HCT116 (cell line): ENCODE measurements around the gene BNC2. TPM values are rescaled to one million over a fixed set of nuclear protein-coding genes. Genes with fewer than 3 reads are reported as not detected.

ENCODE experiments used
- ATAC-seq: fragments of 200-7000 bp; cut with Tn5 transposase; 2 replicates; pipeline ENCODE4 v1.9.1; 2020; ENCODE audit warnings: mild to moderate bottlenecking, moderate library complexity
- BruUV-seq: library from RNA; stranded (reverse); fragments of 400-500 nt; replicated peaks from 2 replicates; lab custom pipeline; 2021; lab: Mats Ljungman, UMichigan
- CTCF ChIA-PET: fragments of 300-600 bp; sonication (Branson Sonifier 250); formaldehyde crosslinking; loops from one replicate; lab custom pipeline; 2021; ENCODE audit warnings: antibody characterized with exemption; lab: Charles Lee
- POLR2A ChIA-PET: fragments of 300-600, 350-600 bp; sonication (Branson Sonifier 250); formaldehyde crosslinking; loops from one replicate; lab custom pipeline; 2021; ENCODE audit warnings: antibody characterized with exemption; lab: Charles Lee
- RAD21 ChIA-PET, 2 experiments: fragments of 300-600 bp; sonication (Branson Sonifier 250); formaldehyde crosslinking; loops; one replicate each; lab custom pipeline; 2023; ENCODE audit warnings: low total read pairs in 2 of 2; ENCODE audit not compliant: uncharacterized antibody in 2 of 2, unreplicated experiment in 2 of 2, low non-redundant PET in 1 of 2; lab: Charles Lee
- DNase-seq: peaks from one replicate; pipeline ENCODE4 v3.0.0-alpha.2; 2010; ENCODE audit warnings: low read depth, low spot score
- H2AFZ ChIP-seq: fragments of 200-600 bp; shearing (Covaris generic), sonication (generic); 2 replicates; pipeline ENCODE4 v1.6.1; 2017; ENCODE audit warnings: low read depth, mixed run types, mixed read lengths, antibody characterized with exemption, low read length; ENCODE audit not compliant: poor library complexity, severe bottlenecking
- H3K27ac ChIP-seq: 2 replicates; pipeline ENCODE4 v1.5.1; 2012; ENCODE audit warnings: low read depth, low read length
- H3K27me3 ChIP-seq: fragments of 200-600 bp; sonication (generic); 2 replicates; pipeline ENCODE4 v1.6.1; 2016; ENCODE audit warnings: mixed run types, low read length, mixed read lengths; ENCODE audit not compliant: insufficient read depth
- H3K36me3 ChIP-seq, 2 experiments: fragments of 200-500 bp in 1 of 2; fragments of 200-600 bp in 1 of 2; sonication (Bioruptor generic) in 1 of 2; sonication (generic) in 1 of 2; 2 replicates each; pipeline versions ENCODE4 v1.5.1 to v1.6.1; 2014 to 2016; ENCODE audit warnings: low read length in 2 of 2, inconsistent platforms in 1 of 2, mixed read lengths in 1 of 2, mixed run types in 1 of 2; ENCODE audit not compliant: insufficient read depth in 2 of 2, control insufficient read depth in 1 of 2
- H3K4me1 ChIP-seq, 2 experiments: fragments of 200-600 bp in 1 of 2; sonication (generic) in 1 of 2; 2 replicates each; pipeline versions ENCODE4 v1.5.1 to v1.6.1; 2012 to 2017; ENCODE audit warnings: low read length in 2 of 2, inconsistent platforms in 1 of 2, mild to moderate bottlenecking in 1 of 2, mixed read lengths in 1 of 2, mixed run types in 1 of 2, moderate library complexity in 1 of 2; ENCODE audit not compliant: insufficient read depth in 2 of 2, control insufficient read depth in 1 of 2
- H3K4me2 ChIP-seq: fragments of 200-600 bp; sonication (generic); 2 replicates; pipeline ENCODE4 v1.6.1; 2017; ENCODE audit warnings: mixed run types, low read length, mixed read lengths
- H3K4me3 ChIP-seq, 2 experiments: fragments of 200-600 bp in 1 of 2; sonication (generic) in 1 of 2; replicated peaks in 1 of 2; 2 replicates each; pipeline ENCODE4 v1.5.1; 2011 to 2016; ENCODE audit warnings: low read length in 2 of 2, control low read depth in 1 of 2, low read depth in 1 of 2, mild to moderate bottlenecking in 1 of 2, mixed read lengths in 1 of 2, mixed run types in 1 of 2
- H3K79me2 ChIP-seq: fragments of 200-600 bp; sonication (generic); 2 replicates; pipeline ENCODE4 v1.6.1; 2017; ENCODE audit warnings: mild to moderate bottlenecking, mixed run types, low read length, moderate library complexity, mixed read lengths; ENCODE audit not compliant: insufficient read depth
- H3K9ac ChIP-seq: fragments of 200-600 bp; sonication (generic); 2 replicates; pipeline ENCODE4 v1.6.1; 2016; ENCODE audit warnings: low read length, mixed read lengths
- H3K9me2 ChIP-seq: fragments of 200-600 bp; sonication (generic), shearing (Covaris generic); 2 replicates; pipeline ENCODE4 v1.6.1; 2017; ENCODE audit warnings: mixed run types, mild to moderate bottlenecking, moderate library complexity; ENCODE audit not compliant: insufficient read depth
- H3K9me3 ChIP-seq, 2 experiments: fragments of 200-500 bp in 1 of 2; fragments of 200-600 bp in 1 of 2; sonication (Bioruptor generic) in 1 of 2; sonication (generic) in 1 of 2; 2 replicates each; pipeline ENCODE4 v1.6.1; 2014 to 2017; ENCODE audit warnings: low read length in 2 of 2, mixed read lengths in 2 of 2, inconsistent platforms in 1 of 2, low read depth in 1 of 2, mild to moderate bottlenecking in 1 of 2, mixed run types in 1 of 2, moderate library complexity in 1 of 2; ENCODE audit not compliant: control insufficient read depth in 1 of 2, insufficient read depth in 1 of 2
- H4K20me1 ChIP-seq: fragments of 200-600 bp; sonication (generic), shearing (Covaris generic); 2 replicates; pipeline ENCODE4 v1.6.1; 2017; ENCODE audit warnings: mixed run types, mild to moderate bottlenecking, moderate library complexity; ENCODE audit not compliant: insufficient read depth
- CEBPB ChIP-seq: IDR thresholded peaks from 2 replicates; pipeline ENCODE4 v1.6.1; 2012; ENCODE audit warnings: low read depth
- ELF1 ChIP-seq: IDR thresholded peaks from 2 replicates; pipeline ENCODE4 v1.6.1; 2012; ENCODE audit warnings: low read depth, borderline replicate concordance
- EZH2 ChIP-seq: fragments of 200-600 bp; sonication (generic); IDR thresholded peaks from 2 replicates; pipeline ENCODE4 v1.6.1; 2017; ENCODE audit warnings: antibody characterized with exemption, mixed run types
- FOSL1 ChIP-seq: IDR thresholded peaks from 2 replicates; pipeline ENCODE4 v1.6.1; 2012; ENCODE audit warnings: low read depth
- POLR2A ChIP-seq: IDR thresholded peaks from 2 replicates; pipeline ENCODE4 v1.7.0; 2011; ENCODE audit warnings: borderline replicate concordance; ENCODE audit not compliant: insufficient read depth, insufficient read length; ENCODE audit errors: extremely low read depth
- SP1 ChIP-seq: IDR thresholded peaks from 2 replicates; pipeline ENCODE4 v1.6.1; 2012; ENCODE audit warnings: low read depth
- SRF ChIP-seq: IDR thresholded peaks from 2 replicates; pipeline ENCODE4 v1.6.1; 2012; ENCODE audit warnings: low read depth
- TCF7L2 ChIP-seq: IDR thresholded peaks from 2 replicates; pipeline ENCODE4 v1.7.0; 2011; ENCODE audit warnings: borderline replicate concordance, inconsistent platforms; ENCODE audit not compliant: insufficient read depth, insufficient read length; ENCODE audit errors: extremely low read depth
- ZFX ChIP-seq: fragments of 450-650 bp; IDR thresholded peaks from 2 replicates; pipeline ENCODE4 v1.6.1; 2017
- ZNF274 ChIP-seq: fragments of 200-500 bp; sonication (Bioruptor generic); IDR thresholded peaks from 2 replicates; pipeline ENCODE4 v1.6.1; 2014; ENCODE audit warnings: mild to moderate bottlenecking, low read depth, low read length, inconsistent platforms
- intact Hi-C: fragments of 100-400 bp; cut with micrococcal nuclease; formaldehyde crosslinking; loops from 2 replicates; pipeline ENCODE4 v1.10.0; 2022
- total RNA-seq: library from RNA; stranded (reverse); gene quantifications from one replicate; pipeline ENCODE4 v1.2.1, GENCODE V29; 2021; ENCODE audit not compliant: unreplicated experiment
- TF ChIP-seq, protein P1 (sequence below): IDR thresholded peaks from 2 replicates; pipeline ENCODE4 v1.6.1; 2011; ENCODE audit warnings: mild to moderate bottlenecking, low read length, moderate library complexity; ENCODE audit not compliant: insufficient replicate concordance; ENCODE audit errors: extremely low read depth
- TF ChIP-seq, protein P2 (sequence below), 3 experiments: fragments of 200-600 bp in 1 of 3; sonication (generic) in 1 of 3; IDR thresholded peaks in 2 of 3; conservative IDR thresholded peaks in 1 of 3; 2 replicates each; pipeline ENCODE4 v1.5.1; 2012 to 2017; ENCODE audit warnings: low read depth in 2 of 3, low read length in 2 of 3, antibody characterized with exemption in 1 of 3, borderline replicate concordance in 1 of 3, control low read depth in 1 of 3, mild to moderate bottlenecking in 1 of 3, mixed read lengths in 1 of 3, mixed run types in 1 of 3, moderate library complexity in 1 of 3; ENCODE audit not compliant: insufficient read depth in 1 of 3
- TF ChIP-seq, protein P3 (sequence below): IDR thresholded peaks from 2 replicates; pipeline ENCODE4 v1.6.1; 2012

Gene BNC2
- total RNA-seq, 1 experiment from 2014 or later = 0.37 TPM

DNA sequence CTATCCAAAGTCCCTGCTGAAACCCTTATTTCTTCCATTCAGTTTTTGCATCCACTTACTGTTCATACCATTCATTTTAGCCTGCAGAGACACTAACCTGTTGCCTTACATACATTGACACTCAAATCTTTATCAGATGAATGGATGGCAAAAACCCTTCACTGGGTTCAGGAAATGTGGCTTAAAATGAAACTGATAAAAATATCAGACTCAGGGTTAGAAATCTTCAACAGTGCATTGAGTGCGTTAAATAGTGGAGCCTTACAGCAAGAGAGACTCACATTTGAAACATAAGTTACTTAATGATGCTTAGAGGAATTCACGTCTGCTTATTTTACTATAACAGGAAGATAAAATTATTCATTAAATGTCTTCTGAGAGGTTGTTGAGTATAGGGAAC lies 28.0 kb upstream of the BNC2 start:
- BruUV-seq = no TSS peak
- Histone ChIP-seq H3K27ac (no peak overlapping the region), H2AFZ (no peak overlapping the region), H3K4me1 (no peaks in the 10 kb centered on the region), H3K4me2 (no peak overlapping the region), H3K36me3 (no peaks in the 10 kb centered on the region), H3K9me2 (no peaks in the 10 kb centered on the region), H3K79me2 (no peaks in the 10 kb centered on the region), H3K9ac (no peak overlapping the region), H4K20me1 (no peaks in the 10 kb centered on the region), H3K27me3 (no peaks in the 10 kb centered on the region), H3K4me3 (no peak overlapping the region), H3K9me3 (no peaks in the 10 kb centered on the region)
- intact Hi-C loops = no loop called here
- ChIA-PET RAD21 (no interaction called here), POLR2A (no interaction called here), CTCF (no interaction called here)
- TF ChIP-seq POLR2A = no peak
- TF ChIP-seq, protein P1, sequence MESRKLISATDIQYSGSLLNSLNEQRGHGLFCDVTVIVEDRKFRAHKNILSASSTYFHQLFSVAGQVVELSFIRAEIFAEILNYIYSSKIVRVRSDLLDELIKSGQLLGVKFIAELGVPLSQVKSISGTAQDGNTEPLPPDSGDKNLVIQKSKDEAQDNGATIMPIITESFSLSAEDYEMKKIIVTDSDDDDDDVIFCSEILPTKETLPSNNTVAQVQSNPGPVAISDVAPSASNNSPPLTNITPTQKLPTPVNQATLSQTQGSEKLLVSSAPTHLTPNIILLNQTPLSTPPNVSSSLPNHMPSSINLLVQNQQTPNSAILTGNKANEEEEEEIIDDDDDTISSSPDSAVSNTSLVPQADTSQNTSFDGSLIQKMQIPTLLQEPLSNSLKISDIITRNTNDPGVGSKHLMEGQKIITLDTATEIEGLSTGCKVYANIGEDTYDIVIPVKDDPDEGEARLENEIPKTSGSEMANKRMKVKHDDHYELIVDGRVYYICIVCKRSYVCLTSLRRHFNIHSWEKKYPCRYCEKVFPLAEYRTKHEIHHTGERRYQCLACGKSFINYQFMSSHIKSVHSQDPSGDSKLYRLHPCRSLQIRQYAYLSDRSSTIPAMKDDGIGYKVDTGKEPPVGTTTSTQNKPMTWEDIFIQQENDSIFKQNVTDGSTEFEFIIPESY = no peak
- TF ChIP-seq SP1 = no peak
- TF ChIP-seq TCF7L2 = no peak
- TF ChIP-seq SRF = no peak
- no peak for TF ChIP-seq ELF1
- TF ChIP-seq ZNF274 = no peak
- TF ChIP-seq FOSL1 = no peak
- TF ChIP-seq, protein P2, sequence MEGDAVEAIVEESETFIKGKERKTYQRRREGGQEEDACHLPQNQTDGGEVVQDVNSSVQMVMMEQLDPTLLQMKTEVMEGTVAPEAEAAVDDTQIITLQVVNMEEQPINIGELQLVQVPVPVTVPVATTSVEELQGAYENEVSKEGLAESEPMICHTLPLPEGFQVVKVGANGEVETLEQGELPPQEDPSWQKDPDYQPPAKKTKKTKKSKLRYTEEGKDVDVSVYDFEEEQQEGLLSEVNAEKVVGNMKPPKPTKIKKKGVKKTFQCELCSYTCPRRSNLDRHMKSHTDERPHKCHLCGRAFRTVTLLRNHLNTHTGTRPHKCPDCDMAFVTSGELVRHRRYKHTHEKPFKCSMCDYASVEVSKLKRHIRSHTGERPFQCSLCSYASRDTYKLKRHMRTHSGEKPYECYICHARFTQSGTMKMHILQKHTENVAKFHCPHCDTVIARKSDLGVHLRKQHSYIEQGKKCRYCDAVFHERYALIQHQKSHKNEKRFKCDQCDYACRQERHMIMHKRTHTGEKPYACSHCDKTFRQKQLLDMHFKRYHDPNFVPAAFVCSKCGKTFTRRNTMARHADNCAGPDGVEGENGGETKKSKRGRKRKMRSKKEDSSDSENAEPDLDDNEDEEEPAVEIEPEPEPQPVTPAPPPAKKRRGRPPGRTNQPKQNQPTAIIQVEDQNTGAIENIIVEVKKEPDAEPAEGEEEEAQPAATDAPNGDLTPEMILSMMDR (IDR thresholded peaks at IDR 0.05 in 2 of 3, conservative IDR thresholded peaks at IDR 0.05 in 1 of 3; ENCODE audit: borderline replicate concordance in 1 of 3, insufficient read depth in 1 of 3, low read depth in 2 of 3, low read length in 2 of 3) = no peak
- TF ChIP-seq CEBPB = no peak
- TF ChIP-seq EZH2 = no peak
- no peak for TF ChIP-seq ZFX
- TF ChIP-seq, protein P3, sequence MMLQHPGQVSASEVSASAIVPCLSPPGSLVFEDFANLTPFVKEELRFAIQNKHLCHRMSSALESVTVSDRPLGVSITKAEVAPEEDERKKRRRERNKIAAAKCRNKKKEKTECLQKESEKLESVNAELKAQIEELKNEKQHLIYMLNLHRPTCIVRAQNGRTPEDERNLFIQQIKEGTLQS = no peak
- DNase-seq = no peak
- ATAC-seq = no peak
